K562 (cell line): ENCODE measurements around the gene DENND6B. TPM values are rescaled to one million over a fixed set of nuclear protein-coding genes. Genes with fewer than 3 reads are reported as not detected.

Experiments
- ARHGAP35 ChIP-seq: fragments of 450-650 bp; IDR thresholded peaks from 2 replicates; pipeline ENCODE4 v1.6.1; 2018; ENCODE audit not compliant: partially characterized antibody
- CCNT2 ChIP-seq: IDR thresholded peaks from 2 replicates; pipeline ENCODE4 v1.6.1; 2011; ENCODE audit warnings: borderline replicate concordance, low read depth, mild to moderate bottlenecking, moderate library complexity, mixed read lengths, low read length; ENCODE audit not compliant: insufficient read length; ENCODE audit errors: extremely low read depth
- CTBP1 ChIP-seq: fragments of 450-650 bp; IDR thresholded peaks from 2 replicates; pipeline ENCODE4 v1.6.1; 2016; ENCODE audit warnings: borderline replicate concordance
- FIP1L1 ChIP-seq: fragments of 200-400 bp; formaldehyde crosslinking; IDR thresholded peaks from 2 replicates; pipeline ENCODE4 v1.6.1; 2018; ENCODE audit warnings: mild to moderate bottlenecking, low read depth, low read length; ENCODE audit not compliant: poor library complexity, severe bottlenecking
- NONO ChIP-seq, 2 experiments: fragments of 200-400 bp in 1 of 2; fragments of 450-650 bp in 1 of 2; formaldehyde crosslinking in 1 of 2; IDR thresholded peaks; 2 replicates each; pipeline ENCODE4 v1.6.1; 2017; ENCODE audit warnings: low read depth in 2 of 2, mild to moderate bottlenecking in 2 of 2, moderate library complexity in 2 of 2, low read length in 1 of 2
- SAFB ChIP-seq: fragments of 200-400 bp; formaldehyde crosslinking; IDR thresholded peaks from 2 replicates; pipeline ENCODE4 v1.6.1; 2017; ENCODE audit warnings: low read depth, low read length, borderline replicate concordance
- SMARCA4 ChIP-seq: fragments of 450-650 bp; IDR thresholded peaks from 2 replicates; pipeline ENCODE4 v1.6.1; 2016
- YBX1 ChIP-seq: fragments of 450-650 bp; IDR thresholded peaks from 2 replicates; pipeline ENCODE4 v1.7.1; 2016; ENCODE audit warnings: mild to moderate bottlenecking
- ZBTB7A ChIP-seq: IDR thresholded peaks from 2 replicates; pipeline ENCODE4 v1.6.1; 2011; ENCODE audit warnings: low read depth, mild to moderate bottlenecking, low read length, moderate library complexity, borderline replicate concordance; ENCODE audit not compliant: control insufficient read depth
- ZNF140 ChIP-seq: fragments of 250-450 bp; sonication (Bioruptor Pico); IDR thresholded peaks from 2 replicates; pipeline ENCODE4 v1.8.0; 2021; ENCODE audit warnings: moderate library complexity, mild to moderate bottlenecking, inconsistent platforms
- polyA plus RNA-seq, 8 experiments: library from polyadenylated mRNA; depleted of rRNA in 4 of 8; stranded (reverse) in 5 of 8; unstranded in 3 of 8; fragments of >200 nt; fragmentation: Nextera tagmentation in 2 of 8; fragmentation: Illumina TruSeq in 1 of 8; extraction: Ambion mirVana in 2 of 8; extraction: Trizol in 1 of 8; gene quantifications; 2 replicates each; pipeline versions ENCODE4 v1.2.1 to v1.2.3, GENCODE V29; 2011 to 2014; ENCODE audit warnings: inconsistent platforms in 1 of 8, missing spikeins in 1 of 8
- total RNA-seq, 7 experiments: library from RNA; depleted of rRNA in 6 of 7; stranded (reverse); fragments of >200 nt in 6 of 7; fragmentation: Illumina TruSeq in 2 of 7; extraction: Trizol in 2 of 7; gene quantifications; 2 replicates each; pipeline versions ENCODE4 v1.2.1 to v1.2.3, GENCODE V29; 2011 to 2021; ENCODE audit warnings: low replicate concordance in 1 of 7
- TF ChIP-seq, protein P1 (sequence below): sonication (generic); IDR thresholded peaks from 2 replicates; pipeline ENCODE4 v1.6.1; 2016
- TF ChIP-seq, protein P2 (sequence below): fragments of 200-800 bp; sonication (Bioruptor generic); IDR thresholded peaks from 2 replicates; pipeline ENCODE4 v1.6.1; 2017; ENCODE audit warnings: missing genetic modification characterization, missing compliant biosample characterization
- TF ChIP-seq, protein P3 (sequence below): sonication (generic); formaldehyde crosslinking; IDR thresholded peaks from 2 replicates; pipeline ENCODE4 v1.8.0; 2022; ENCODE audit warnings: mild to moderate bottlenecking, missing genetic modification reagents
- TF ChIP-seq, protein P4 (sequence below): fragments of 200-800 bp; sonication (Bioruptor generic); IDR thresholded peaks from 2 replicates; pipeline ENCODE4 v1.6.1; 2016; ENCODE audit warnings: missing genetic modification characterization, missing compliant biosample characterization

The DENND6B gene
- total and polyA plus RNA-seq, 9 of the 15 experiments (the other 6 are each of a cell fraction or from before 2014, with no cell fraction given): 0.07 to 3.7 (median 1.5) TPM

DNA sequence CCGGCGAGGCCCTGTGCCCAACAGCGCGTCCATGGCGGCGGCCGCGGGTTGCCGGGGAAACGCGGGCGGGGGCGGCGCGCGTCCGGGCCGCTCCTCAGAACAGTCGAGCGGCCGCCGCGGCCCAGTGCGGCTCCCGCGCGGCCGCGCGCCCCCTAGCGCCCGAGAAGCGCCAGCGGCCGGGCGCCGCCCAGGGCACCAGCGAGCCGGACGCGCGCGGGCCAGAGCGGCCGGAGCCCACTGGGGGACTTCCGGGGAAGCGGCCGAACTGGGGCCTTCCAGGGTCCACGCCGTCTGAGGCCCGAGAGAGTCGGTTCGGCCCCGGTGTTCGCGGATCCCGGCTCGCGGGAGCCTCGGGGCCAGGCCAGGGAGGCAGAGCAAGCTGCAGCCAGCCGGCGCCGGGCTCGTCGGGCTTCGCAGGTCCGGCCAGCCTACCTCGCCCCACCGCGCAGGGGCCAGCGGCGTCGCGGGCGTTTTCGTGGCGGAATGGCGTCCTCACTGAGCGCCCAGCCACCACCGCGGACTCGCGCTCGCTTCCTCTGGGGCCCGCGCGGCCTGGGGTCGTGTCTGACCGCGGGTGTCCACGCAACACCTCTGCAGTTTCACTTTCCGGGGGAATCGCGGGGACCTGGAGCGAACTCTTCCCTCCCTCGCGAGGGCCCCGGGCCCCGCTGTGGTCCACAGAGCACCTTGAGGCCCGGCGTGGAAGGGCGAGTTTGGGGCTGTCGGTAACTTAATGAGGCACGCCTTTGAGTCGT lies at the start of gene DENND6B (continued):
- TF ChIP-seq ZNF140 (CRISPR knock-in tag) (no peak), CTBP1 (peak; percentile 58), ZBTB7A (peak; percentile 86), NONO (IDR thresholded peaks at IDR 0.05; ENCODE audit: low read depth in 2 of 2, low read length in 1 of 2) (peak; percentile 29 to 52; a peak in 2 of 4 replicates), YBX1 (no peak), CCNT2 (peak; percentile 75), ARHGAP35 (no peak), SAFB (peak; percentile 87), SMARCA4 (no peak), FIP1L1 (peak; percentile 21)
- TF ChIP-seq, protein P1, sequence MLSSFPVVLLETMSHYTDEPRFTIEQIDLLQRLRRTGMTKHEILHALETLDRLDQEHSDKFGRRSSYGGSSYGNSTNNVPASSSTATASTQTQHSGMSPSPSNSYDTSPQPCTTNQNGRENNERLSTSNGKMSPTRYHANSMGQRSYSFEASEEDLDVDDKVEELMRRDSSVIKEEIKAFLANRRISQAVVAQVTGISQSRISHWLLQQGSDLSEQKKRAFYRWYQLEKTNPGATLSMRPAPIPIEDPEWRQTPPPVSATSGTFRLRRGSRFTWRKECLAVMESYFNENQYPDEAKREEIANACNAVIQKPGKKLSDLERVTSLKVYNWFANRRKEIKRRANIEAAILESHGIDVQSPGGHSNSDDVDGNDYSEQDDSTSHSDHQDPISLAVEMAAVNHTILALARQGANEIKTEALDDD: no peak
- TF ChIP-seq, protein P2, sequence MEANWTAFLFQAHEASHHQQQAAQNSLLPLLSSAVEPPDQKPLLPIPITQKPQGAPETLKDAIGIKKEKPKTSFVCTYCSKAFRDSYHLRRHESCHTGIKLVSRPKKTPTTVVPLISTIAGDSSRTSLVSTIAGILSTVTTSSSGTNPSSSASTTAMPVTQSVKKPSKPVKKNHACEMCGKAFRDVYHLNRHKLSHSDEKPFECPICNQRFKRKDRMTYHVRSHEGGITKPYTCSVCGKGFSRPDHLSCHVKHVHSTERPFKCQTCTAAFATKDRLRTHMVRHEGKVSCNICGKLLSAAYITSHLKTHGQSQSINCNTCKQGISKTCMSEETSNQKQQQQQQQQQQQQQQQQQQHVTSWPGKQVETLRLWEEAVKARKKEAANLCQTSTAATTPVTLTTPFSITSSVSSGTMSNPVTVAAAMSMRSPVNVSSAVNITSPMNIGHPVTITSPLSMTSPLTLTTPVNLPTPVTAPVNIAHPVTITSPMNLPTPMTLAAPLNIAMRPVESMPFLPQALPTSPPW (CRISPR knock-in tag): peak; percentile 80
- TF ChIP-seq, protein P3, sequence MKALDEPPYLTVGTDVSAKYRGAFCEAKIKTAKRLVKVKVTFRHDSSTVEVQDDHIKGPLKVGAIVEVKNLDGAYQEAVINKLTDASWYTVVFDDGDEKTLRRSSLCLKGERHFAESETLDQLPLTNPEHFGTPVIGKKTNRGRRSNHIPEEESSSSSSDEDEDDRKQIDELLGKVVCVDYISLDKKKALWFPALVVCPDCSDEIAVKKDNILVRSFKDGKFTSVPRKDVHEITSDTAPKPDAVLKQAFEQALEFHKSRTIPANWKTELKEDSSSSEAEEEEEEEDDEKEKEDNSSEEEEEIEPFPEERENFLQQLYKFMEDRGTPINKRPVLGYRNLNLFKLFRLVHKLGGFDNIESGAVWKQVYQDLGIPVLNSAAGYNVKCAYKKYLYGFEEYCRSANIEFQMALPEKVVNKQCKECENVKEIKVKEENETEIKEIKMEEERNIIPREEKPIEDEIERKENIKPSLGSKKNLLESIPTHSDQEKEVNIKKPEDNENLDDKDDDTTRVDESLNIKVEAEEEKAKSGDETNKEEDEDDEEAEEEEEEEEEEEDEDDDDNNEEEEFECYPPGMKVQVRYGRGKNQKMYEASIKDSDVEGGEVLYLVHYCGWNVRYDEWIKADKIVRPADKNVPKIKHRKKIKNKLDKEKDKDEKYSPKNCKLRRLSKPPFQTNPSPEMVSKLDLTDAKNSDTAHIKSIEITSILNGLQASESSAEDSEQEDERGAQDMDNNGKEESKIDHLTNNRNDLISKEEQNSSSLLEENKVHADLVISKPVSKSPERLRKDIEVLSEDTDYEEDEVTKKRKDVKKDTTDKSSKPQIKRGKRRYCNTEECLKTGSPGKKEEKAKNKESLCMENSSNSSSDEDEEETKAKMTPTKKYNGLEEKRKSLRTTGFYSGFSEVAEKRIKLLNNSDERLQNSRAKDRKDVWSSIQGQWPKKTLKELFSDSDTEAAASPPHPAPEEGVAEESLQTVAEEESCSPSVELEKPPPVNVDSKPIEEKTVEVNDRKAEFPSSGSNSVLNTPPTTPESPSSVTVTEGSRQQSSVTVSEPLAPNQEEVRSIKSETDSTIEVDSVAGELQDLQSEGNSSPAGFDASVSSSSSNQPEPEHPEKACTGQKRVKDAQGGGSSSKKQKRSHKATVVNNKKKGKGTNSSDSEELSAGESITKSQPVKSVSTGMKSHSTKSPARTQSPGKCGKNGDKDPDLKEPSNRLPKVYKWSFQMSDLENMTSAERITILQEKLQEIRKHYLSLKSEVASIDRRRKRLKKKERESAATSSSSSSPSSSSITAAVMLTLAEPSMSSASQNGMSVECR: no peak
- TF ChIP-seq, protein P4, sequence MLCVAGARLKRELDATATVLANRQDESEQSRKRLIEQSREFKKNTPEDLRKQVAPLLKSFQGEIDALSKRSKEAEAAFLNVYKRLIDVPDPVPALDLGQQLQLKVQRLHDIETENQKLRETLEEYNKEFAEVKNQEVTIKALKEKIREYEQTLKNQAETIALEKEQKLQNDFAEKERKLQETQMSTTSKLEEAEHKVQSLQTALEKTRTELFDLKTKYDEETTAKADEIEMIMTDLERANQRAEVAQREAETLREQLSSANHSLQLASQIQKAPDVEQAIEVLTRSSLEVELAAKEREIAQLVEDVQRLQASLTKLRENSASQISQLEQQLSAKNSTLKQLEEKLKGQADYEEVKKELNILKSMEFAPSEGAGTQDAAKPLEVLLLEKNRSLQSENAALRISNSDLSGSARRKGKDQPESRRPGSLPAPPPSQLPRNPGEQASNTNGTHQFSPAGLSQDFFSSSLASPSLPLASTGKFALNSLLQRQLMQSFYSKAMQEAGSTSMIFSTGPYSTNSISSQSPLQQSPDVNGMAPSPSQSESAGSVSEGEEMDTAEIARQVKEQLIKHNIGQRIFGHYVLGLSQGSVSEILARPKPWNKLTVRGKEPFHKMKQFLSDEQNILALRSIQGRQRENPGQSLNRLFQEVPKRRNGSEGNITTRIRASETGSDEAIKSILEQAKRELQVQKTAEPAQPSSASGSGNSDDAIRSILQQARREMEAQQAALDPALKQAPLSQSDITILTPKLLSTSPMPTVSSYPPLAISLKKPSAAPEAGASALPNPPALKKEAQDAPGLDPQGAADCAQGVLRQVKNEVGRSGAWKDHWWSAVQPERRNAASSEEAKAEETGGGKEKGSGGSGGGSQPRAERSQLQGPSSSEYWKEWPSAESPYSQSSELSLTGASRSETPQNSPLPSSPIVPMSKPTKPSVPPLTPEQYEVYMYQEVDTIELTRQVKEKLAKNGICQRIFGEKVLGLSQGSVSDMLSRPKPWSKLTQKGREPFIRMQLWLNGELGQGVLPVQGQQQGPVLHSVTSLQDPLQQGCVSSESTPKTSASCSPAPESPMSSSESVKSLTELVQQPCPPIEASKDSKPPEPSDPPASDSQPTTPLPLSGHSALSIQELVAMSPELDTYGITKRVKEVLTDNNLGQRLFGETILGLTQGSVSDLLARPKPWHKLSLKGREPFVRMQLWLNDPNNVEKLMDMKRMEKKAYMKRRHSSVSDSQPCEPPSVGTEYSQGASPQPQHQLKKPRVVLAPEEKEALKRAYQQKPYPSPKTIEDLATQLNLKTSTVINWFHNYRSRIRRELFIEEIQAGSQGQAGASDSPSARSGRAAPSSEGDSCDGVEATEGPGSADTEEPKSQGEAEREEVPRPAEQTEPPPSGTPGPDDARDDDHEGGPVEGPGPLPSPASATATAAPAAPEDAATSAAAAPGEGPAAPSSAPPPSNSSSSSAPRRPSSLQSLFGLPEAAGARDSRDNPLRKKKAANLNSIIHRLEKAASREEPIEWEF (CRISPR knock-in tag): no peak
